ENCODE data around the gene MFN1. TPM values are rescaled to one million over a fixed set of nuclear protein-coding genes. Genes with fewer than 3 reads are reported as not detected.

MFN1 gene
- total RNA-seq, 2 donors from 2014 or later = 33.2 to 43.9 TPM

GRCh38 chr3:179324270-179324754 is 23.2 kb upstream of the MFN1 start:
- Mint-ChIP-seq H3K36me3 (peaks cover 11 to 23% of the 10 kb centered on the region in 2 donors), H3K9me3 (no peaks in the 10 kb centered on the region), H3K27ac (peak overlapping the region; percentile 91 to 97)
- ATAC-seq = peak in 1 of 2 donors; percentile 16
- DNase-seq (ENCODE audit: low spot score in 2 of 2) = no peak

- Mint-ChIP-seq H3K36me3 (peaks cover 8 to 46% of the 10 kb centered on the region in 2 donors), H3K27ac (no peak overlapping the region), H3K9me3 (no peaks in the 10 kb centered on the region)
- DNase-seq (ENCODE audit: low spot score in 2 of 2) (no peak), ATAC-seq (peak in 1 of 2 donors; percentile 16)
These were observed 17.1 kb upstream of the MFN1 start for GRCh38 chr3:179330438-179330837.

GRCh38 chr3:179332240-179332639 is 15.3 kb upstream of the MFN1 start:
- no peaks in the 10 kb centered on the region for H3K9me3 Mint-ChIP-seq
- no peak for ATAC-seq

GRCh38 chr3:179333084-179333483 is 14.4 kb upstream of the MFN1 start:
- ATAC-seq = no peak
- Mint-ChIP-seq H3K36me3 (peaks cover 8 to 51% of the 10 kb centered on the region in 2 donors), H3K27ac (no peak overlapping the region), H3K9me3 (no peaks in the 10 kb centered on the region)
- DNase-seq (ENCODE audit: low spot score in 2 of 2) = no peak

More at GRCh38 chr3:179332240-179332639, 15.3 kb upstream of the MFN1 start:
- no peak for DNase-seq (ENCODE audit: low spot score in 2 of 2)
- peaks cover 8 to 51% of the 10 kb centered on the region in 2 donors for H3K36me3 Mint-ChIP-seq
- no peak overlapping the region for H3K27ac Mint-ChIP-seq

DNA sequence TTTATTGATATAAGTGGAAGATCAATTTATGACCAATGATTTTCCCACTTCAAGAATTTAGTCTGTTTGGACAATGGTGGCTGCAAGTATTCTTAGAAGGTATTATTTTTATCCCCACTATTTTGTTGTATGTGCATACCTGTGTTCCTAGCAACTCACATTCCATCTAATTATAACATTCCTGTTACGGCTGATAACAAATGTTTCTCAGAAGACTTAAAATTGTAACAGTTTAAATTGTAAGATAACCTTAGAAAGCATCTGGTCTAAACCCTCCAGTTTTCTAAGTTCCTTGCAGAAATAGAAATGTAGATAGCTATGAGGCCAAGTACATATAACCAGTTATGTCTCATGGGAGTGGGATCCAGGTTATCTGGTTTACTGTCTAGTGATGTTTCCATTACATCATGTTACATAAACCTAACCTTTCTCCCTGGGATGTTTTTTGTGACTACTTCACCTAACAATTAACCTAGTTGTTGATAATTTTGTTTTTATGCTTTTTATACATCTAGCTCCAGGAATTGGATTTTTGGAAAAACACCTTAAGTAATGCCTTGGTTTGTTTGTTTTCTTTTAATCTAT is 11.1 kb upstream of the MFN1 start:
- DNase-seq (ENCODE audit: low spot score in 2 of 2) (no peak), ATAC-seq (no peak)
- Mint-ChIP-seq H3K27ac (no peak overlapping the region), H3K36me3 (peaks cover 0 to 34% of the 10 kb centered on the region in 2 donors), H3K9me3 (no peaks in the 10 kb centered on the region)

DNA sequence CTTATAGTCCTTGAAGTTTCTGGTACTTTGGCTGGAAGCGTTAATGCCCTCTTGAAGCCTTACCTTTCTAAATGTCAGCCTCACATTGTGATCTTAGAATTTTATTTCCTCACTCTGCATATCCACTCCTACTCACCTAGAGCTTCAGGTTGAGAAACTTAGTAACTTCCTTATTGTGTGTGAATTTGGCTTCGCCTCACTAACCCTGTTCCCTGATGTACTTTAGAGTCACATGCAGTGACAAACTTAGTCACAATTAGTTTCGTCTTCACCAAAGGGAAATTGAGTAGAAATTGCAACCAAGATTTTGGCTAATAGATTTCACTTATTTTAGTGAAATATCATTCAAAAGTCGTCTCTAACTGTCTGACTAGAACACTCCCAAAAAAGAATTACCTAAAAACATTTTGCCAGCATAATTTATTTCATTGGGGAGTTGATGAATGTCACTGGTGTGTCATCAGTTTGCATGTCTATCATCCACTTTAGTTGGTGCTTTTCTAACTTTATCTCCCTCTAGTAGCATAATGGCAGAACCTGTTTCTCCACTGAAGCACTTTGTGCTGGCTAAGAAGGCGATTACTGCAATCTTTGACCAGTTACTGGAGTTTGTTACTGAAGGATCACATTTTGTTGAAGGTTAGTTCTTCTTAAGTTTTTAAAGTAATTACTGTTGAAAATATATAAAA is 960 bp downstream of the MFN1 start:
- peaks cover 9 to 11% of the 10 kb centered on the region in 2 donors for H3K36me3 Mint-ChIP-seq
- ATAC-seq (peak; percentile 26 to 31), DNase-seq (ENCODE audit: low spot score in 2 of 2) (no peak)
- H3K9me3 Mint-ChIP-seq = no peaks in the 10 kb centered on the region
- H3K27ac Mint-ChIP-seq = peak overlapping the region; percentile 81 to 92

DNA sequence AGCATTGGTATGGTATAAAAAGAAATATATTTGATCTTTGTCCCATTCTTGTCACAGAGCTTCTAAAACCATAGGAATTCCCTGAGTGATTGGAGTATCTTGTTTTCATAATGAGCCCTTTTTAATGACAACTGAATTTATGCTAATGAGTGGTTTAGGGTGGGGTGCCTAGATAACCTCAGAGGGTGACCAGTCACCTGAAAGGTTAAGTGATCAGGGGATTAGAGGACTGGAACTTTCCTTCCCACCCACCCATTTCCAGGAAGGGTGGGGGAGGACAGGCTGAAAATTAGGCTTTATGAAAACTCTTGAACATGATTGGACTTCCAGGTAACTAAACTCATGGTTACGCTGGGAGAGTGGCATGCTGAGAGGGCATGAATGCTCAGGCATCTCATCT is 8.5 kb downstream of the MFN1 start:
- Mint-ChIP-seq H3K27ac (no peak overlapping the region), H3K9me3 (no peaks in the 10 kb centered on the region), H3K36me3 (peaks cover 4 to 47% of the 10 kb centered on the region in 2 donors)
- no peak for ATAC-seq
- DNase-seq (ENCODE audit: low spot score in 2 of 2) = no peak

DNA sequence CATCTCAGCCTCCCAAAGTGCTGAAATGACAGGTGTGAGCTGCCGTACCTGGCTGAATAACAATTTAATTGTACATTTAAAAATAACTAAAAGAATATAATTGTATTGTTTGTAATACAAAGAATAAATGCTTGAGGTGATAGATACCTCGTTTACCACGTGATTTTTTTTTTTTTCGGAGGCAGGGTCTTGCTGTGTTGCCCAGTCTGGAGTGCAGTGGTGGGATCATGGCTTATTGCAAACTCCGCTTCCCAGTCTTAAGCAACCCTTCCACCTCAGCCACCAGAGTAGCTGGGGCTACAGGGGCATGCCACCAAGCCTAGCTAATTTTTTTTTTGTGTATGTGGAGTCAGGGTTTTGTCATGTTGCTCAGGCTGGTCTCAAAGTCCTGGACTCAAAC is 15.8 kb downstream of the MFN1 start:
- Mint-ChIP-seq H3K27ac (no peak overlapping the region), H3K36me3 (peaks cover 9 to 11% of the 10 kb centered on the region in 2 donors), H3K9me3 (no peaks in the 10 kb centered on the region)
- DNase-seq (ENCODE audit: low spot score in 2 of 2) = no peak
- no peak for ATAC-seq

- ATAC-seq (no peak), DNase-seq (ENCODE audit: low spot score in 2 of 2) (no peak)
- H3K9me3 Mint-ChIP-seq = no peaks in the 10 kb centered on the region
- H3K36me3 Mint-ChIP-seq = no peaks in the 10 kb centered on the region
- no peak overlapping the region for H3K27ac Mint-ChIP-seq
These were observed 22.1 kb downstream of the MFN1 start for GRCh38 chr3:179369621-179370020.

GRCh38 chr3:179373938-179374337 is 26.4 kb downstream of the MFN1 start:
- Mint-ChIP-seq H3K27ac (peak overlapping the region in 1 of 2 donors; percentile 36), H3K9me3 (no peaks in the 10 kb centered on the region), H3K36me3 (no peaks in the 10 kb centered on the region)
- ATAC-seq (no peak), DNase-seq (ENCODE audit: low spot score in 2 of 2) (no peak)

GRCh38 chr3:179375091-179375999 is 27.8 kb downstream of the MFN1 start:
- DNase-seq (ENCODE audit: low spot score in 2 of 2) (no peak), ATAC-seq (no peak)
- H3K9me3 Mint-ChIP-seq = no peaks in the 10 kb centered on the region
- no peak overlapping the region for H3K27ac Mint-ChIP-seq
- H3K36me3 Mint-ChIP-seq = no peaks in the 10 kb centered on the region

GRCh38 chr3:179376474-179376873 is 29.0 kb downstream of the MFN1 start:
- Mint-ChIP-seq H3K36me3 (peaks cover 6% of the 10 kb centered on the region in 2 donors), H3K27ac (no peak overlapping the region), H3K9me3 (no peaks in the 10 kb centered on the region)
- DNase-seq (ENCODE audit: low spot score in 2 of 2) (no peak), ATAC-seq (no peak)

DNA sequence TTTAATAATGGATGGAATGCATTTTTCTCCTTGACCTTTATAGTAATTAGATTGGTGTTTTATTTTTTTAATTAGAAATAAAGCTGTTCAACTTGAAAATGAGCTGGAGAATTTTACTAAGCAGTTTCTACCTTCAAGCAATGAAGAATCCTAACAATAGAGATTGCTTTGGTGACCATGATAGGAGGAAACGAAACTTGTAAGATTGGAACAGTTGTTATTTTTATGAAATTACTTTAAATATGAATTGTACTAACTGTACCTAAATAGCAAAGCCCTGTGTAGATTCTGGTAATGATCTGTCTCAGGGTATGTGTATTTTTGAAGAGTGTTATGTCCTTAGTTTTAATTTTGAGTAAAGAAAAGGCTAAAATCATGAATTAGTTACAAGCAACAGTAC is 44.4 kb downstream of the MFN1 start:
- Mint-ChIP-seq H3K36me3 (peaks cover 7 to 9% of the 10 kb centered on the region in 2 donors), H3K9me3 (no peaks in the 10 kb centered on the region), H3K27ac (no peak overlapping the region)
- DNase-seq (ENCODE audit: low spot score in 2 of 2) (no peak), ATAC-seq (no peak)

DNA sequence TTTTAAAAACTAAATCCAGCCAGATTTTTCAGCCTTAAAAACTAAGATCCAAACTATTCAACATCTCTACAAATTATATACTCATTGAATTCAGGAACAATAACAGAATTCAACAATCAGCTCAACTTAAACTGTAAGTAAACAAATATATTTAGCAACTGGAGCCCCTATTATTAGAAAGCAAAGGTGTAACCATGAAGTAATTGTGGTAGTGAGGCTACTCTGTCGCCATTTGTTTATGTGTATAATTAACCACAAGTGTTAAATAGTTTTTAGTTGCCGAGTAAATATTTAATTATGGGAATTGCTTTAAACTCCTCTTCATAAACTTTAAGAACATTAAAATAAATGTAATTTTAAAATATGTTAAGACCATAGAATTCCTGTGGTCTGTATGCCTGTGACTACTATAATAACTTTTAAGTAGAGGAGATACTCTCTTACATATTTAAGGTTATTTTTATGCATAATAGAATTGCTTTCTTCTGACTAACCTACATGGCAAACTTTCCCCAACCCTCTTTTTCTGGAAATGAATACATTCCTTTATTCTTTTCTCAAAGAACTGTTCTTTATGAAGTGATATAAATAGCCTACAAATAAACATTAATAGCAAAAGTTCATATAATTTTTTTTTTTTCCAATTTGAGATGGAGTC is 51.2 kb downstream of the MFN1 start:
- no peak overlapping the region for H3K27ac Mint-ChIP-seq
- no peaks in the 10 kb centered on the region for H3K9me3 Mint-ChIP-seq
- ATAC-seq (no peak), DNase-seq (ENCODE audit: low spot score in 2 of 2) (no peak)
- H3K36me3 Mint-ChIP-seq = peaks cover 0 to 3% of the 10 kb centered on the region in 2 donors

GRCh38 chr3:179401561-179401960 is 54.1 kb downstream of the MFN1 start:
- no peak for ATAC-seq
- no peak for DNase-seq (ENCODE audit: low spot score in 2 of 2)
- H3K27ac Mint-ChIP-seq = no peak overlapping the region
- no peaks in the 10 kb centered on the region for H3K9me3 Mint-ChIP-seq
- H3K36me3 Mint-ChIP-seq = no peaks in the 10 kb centered on the region

DNA sequence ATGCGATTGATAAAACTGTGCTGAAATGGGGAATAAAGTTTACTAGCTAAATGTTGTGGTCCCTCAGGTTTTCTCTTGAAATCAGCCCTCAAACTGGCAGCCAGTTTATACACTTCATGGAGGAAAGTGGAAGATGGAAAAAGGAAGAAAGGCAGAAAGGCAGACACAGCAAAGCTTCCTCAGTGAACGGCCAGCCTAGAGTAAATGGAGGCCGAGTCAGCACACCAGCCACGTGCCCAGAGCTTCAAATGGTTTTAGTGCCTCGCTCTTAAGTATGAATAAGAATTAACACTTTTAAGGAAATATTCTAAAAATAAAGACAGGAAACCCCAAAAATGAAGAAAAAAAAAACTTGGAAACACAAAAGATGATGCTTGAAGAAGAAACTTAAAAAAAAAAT is 55.5 kb downstream of the MFN1 start:
- no peaks in the 10 kb centered on the region for H3K9me3 Mint-ChIP-seq
- ATAC-seq = no peak
- H3K36me3 Mint-ChIP-seq = no peaks in the 10 kb centered on the region
- no peak for DNase-seq (ENCODE audit: low spot score in 2 of 2)
- H3K27ac Mint-ChIP-seq = no peak overlapping the region

GRCh38 chr3:179404307-179404706 is 56.8 kb downstream of the MFN1 start:
- ATAC-seq = no peak
- Mint-ChIP-seq H3K36me3 (no peaks in the 10 kb centered on the region), H3K27ac (no peak overlapping the region), H3K9me3 (no peaks in the 10 kb centered on the region)
- no peak for DNase-seq (ENCODE audit: low spot score in 2 of 2)
